ENCODE results near the gene PXDN. TPM values are rescaled to one million over a fixed set of nuclear protein-coding genes. Genes with fewer than 3 reads are reported as not detected.

Gene PXDN
- total RNA-seq, 2 donors from 2014 or later: 3.4 to 3.6 TPM

- H3K27me3 Mint-ChIP-seq: peaks cover 0 to 6% of the 10 kb centered on the region in 2 donors
Observed at GRCh38 chr2:1673160-1673944, 71.0 kb downstream of the PXDN start.

GRCh38 chr2:1672738-1673137, 71.6 kb downstream of the PXDN start:
- Mint-ChIP-seq H3K9me3 (no peaks in the 10 kb centered on the region), H3K36me3 (no peaks in the 10 kb centered on the region), H3K4me1 (ENCODE audit: low read depth in 2 of 2) (no peaks in the 10 kb centered on the region), H3K27ac (no peak overlapping the region), H3K27me3 (peaks cover 0 to 6% of the 10 kb centered on the region in 2 donors), H3K4me3 (no peak overlapping the region)
- no peak for ATAC-seq
- DNase-seq (ENCODE audit: low spot score): no peak

More at GRCh38 chr2:1673160-1673944, 71.0 kb downstream of the PXDN start:
- Mint-ChIP-seq H3K36me3 (no peaks in the 10 kb centered on the region), H3K4me1 (ENCODE audit: low read depth in 2 of 2) (no peaks in the 10 kb centered on the region), H3K4me3 (no peak overlapping the region), H3K9me3 (no peaks in the 10 kb centered on the region), H3K27ac (no peak overlapping the region)
- no peak for DNase-seq (ENCODE audit: low spot score)
- peak in 1 of 2 donors; percentile 24 for ATAC-seq

GRCh38 chr2:1671916-1672315, 72.4 kb downstream of the PXDN start:
- ATAC-seq: peak in 1 of 2 donors; percentile 48
- peaks cover 0 to 6% of the 10 kb centered on the region in 2 donors for H3K27me3 Mint-ChIP-seq
- H3K27ac Mint-ChIP-seq: no peak overlapping the region
- DNase-seq (ENCODE audit: low spot score): no peak
- no peaks in the 10 kb centered on the region for H3K4me1 Mint-ChIP-seq (ENCODE audit: low read depth in 2 of 2)
- no peaks in the 10 kb centered on the region for H3K36me3 Mint-ChIP-seq
- H3K9me3 Mint-ChIP-seq: no peaks in the 10 kb centered on the region
- no peak overlapping the region for H3K4me3 Mint-ChIP-seq

GRCh38 chr2:1670636-1671035, 73.7 kb downstream of the PXDN start:
- Mint-ChIP-seq H3K27me3 (peaks cover 0 to 6% of the 10 kb centered on the region in 2 donors), H3K4me1 (ENCODE audit: low read depth in 2 of 2) (no peaks in the 10 kb centered on the region), H3K9me3 (no peaks in the 10 kb centered on the region), H3K36me3 (no peaks in the 10 kb centered on the region), H3K27ac (no peak overlapping the region), H3K4me3 (no peak overlapping the region)
- DNase-seq (ENCODE audit: low spot score): no peak
- ATAC-seq: no peak

GRCh38 chr2:1665761-1666505, 78.4 kb downstream of the PXDN start:
- H3K4me1 Mint-ChIP-seq (ENCODE audit: low read depth in 2 of 2): no peaks in the 10 kb centered on the region
- no peak overlapping the region for H3K4me3 Mint-ChIP-seq
- no peak for ATAC-seq
- DNase-seq (ENCODE audit: low spot score): no peak
- H3K27me3 Mint-ChIP-seq: peaks cover 0 to 6% of the 10 kb centered on the region in 2 donors
- H3K9me3 Mint-ChIP-seq: no peaks in the 10 kb centered on the region
- no peak overlapping the region for H3K27ac Mint-ChIP-seq
- no peaks in the 10 kb centered on the region for H3K36me3 Mint-ChIP-seq

- H3K27ac Mint-ChIP-seq: no peak overlapping the region
- H3K4me3 Mint-ChIP-seq: no peak overlapping the region
- no peaks in the 10 kb centered on the region for H3K9me3 Mint-ChIP-seq
Observed at GRCh38 chr2:1664698-1665097, 79.6 kb downstream of the PXDN start.

GRCh38 chr2:1664076-1664605, 80.2 kb downstream of the PXDN start:
- no peak for DNase-seq (ENCODE audit: low spot score)
- Mint-ChIP-seq H3K27me3 (no peaks in the 10 kb centered on the region), H3K4me1 (ENCODE audit: low read depth in 2 of 2) (no peaks in the 10 kb centered on the region), H3K27ac (no peak overlapping the region), H3K9me3 (no peaks in the 10 kb centered on the region), H3K4me3 (no peak overlapping the region), H3K36me3 (no peaks in the 10 kb centered on the region)
- ATAC-seq: no peak

More at GRCh38 chr2:1664698-1665097, 79.6 kb downstream of the PXDN start:
- Mint-ChIP-seq H3K36me3 (no peaks in the 10 kb centered on the region), H3K4me1 (ENCODE audit: low read depth in 2 of 2) (no peaks in the 10 kb centered on the region), H3K27me3 (no peaks in the 10 kb centered on the region)
- ATAC-seq (no peak), DNase-seq (ENCODE audit: low spot score) (no peak)

GRCh38 chr2:1663621-1664020, 80.7 kb downstream of the PXDN start:
- ATAC-seq (no peak), DNase-seq (ENCODE audit: low spot score) (peak; percentile 41)
- H3K9me3 Mint-ChIP-seq: no peaks in the 10 kb centered on the region
- H3K4me1 Mint-ChIP-seq (ENCODE audit: low read depth in 2 of 2): no peaks in the 10 kb centered on the region
- no peak overlapping the region for H3K4me3 Mint-ChIP-seq
- no peaks in the 10 kb centered on the region for H3K36me3 Mint-ChIP-seq
- H3K27me3 Mint-ChIP-seq: no peaks in the 10 kb centered on the region
- no peak overlapping the region for H3K27ac Mint-ChIP-seq

- no peaks in the 10 kb centered on the region for H3K4me1 Mint-ChIP-seq (ENCODE audit: low read depth in 2 of 2)
- H3K27me3 Mint-ChIP-seq: no peaks in the 10 kb centered on the region
- no peak overlapping the region for H3K4me3 Mint-ChIP-seq
- DNase-seq (ENCODE audit: low spot score): no peak
- no peak for ATAC-seq
- no peaks in the 10 kb centered on the region for H3K9me3 Mint-ChIP-seq
- H3K36me3 Mint-ChIP-seq: no peaks in the 10 kb centered on the region
- no peak overlapping the region for H3K27ac Mint-ChIP-seq
Observed at GRCh38 chr2:1662606-1663180, 81.6 kb downstream of the PXDN start.

- DNase-seq (ENCODE audit: low spot score) (peak; percentile 53), ATAC-seq (no peak)
- H3K27me3 Mint-ChIP-seq: no peaks in the 10 kb centered on the region
- H3K4me1 Mint-ChIP-seq (ENCODE audit: low read depth in 2 of 2): no peaks in the 10 kb centered on the region
- no peak overlapping the region for H3K27ac Mint-ChIP-seq
- no peak overlapping the region for H3K4me3 Mint-ChIP-seq
- H3K9me3 Mint-ChIP-seq: no peaks in the 10 kb centered on the region
- H3K36me3 Mint-ChIP-seq: no peaks in the 10 kb centered on the region
Observed at GRCh38 chr2:1661891-1662605, 82.3 kb downstream of the PXDN start.

GRCh38 chr2:1660656-1661640, 83.4 kb downstream of the PXDN start:
- DNase-seq (ENCODE audit: low spot score): peak; percentile 34
- no peak overlapping the region for H3K4me3 Mint-ChIP-seq
- H3K36me3 Mint-ChIP-seq: no peaks in the 10 kb centered on the region
- no peak for ATAC-seq
- no peaks in the 10 kb centered on the region for H3K4me1 Mint-ChIP-seq (ENCODE audit: low read depth in 2 of 2)
- H3K9me3 Mint-ChIP-seq: no peaks in the 10 kb centered on the region
- H3K27me3 Mint-ChIP-seq: no peaks in the 10 kb centered on the region
- no peak overlapping the region for H3K27ac Mint-ChIP-seq

- no peaks in the 10 kb centered on the region for H3K4me1 Mint-ChIP-seq (ENCODE audit: low read depth in 2 of 2)
- no peak overlapping the region for H3K4me3 Mint-ChIP-seq
- no peaks in the 10 kb centered on the region for H3K36me3 Mint-ChIP-seq
Observed at GRCh38 chr2:1659951-1660565, 84.3 kb downstream of the PXDN start.

More at GRCh38 chr2:1659951-1660565, 84.3 kb downstream of the PXDN start:
- Mint-ChIP-seq H3K9me3 (no peaks in the 10 kb centered on the region), H3K27me3 (no peaks in the 10 kb centered on the region), H3K27ac (no peak overlapping the region)
- ATAC-seq (no peak), DNase-seq (ENCODE audit: low spot score) (peak; percentile 42)
